IMR-90 (cell line): Measurements from ENCODE around the gene NEURL4.

Experiments used
- BHLHE40 ChIP-seq: fragments of 150-350 bp; IDR thresholded peaks from 2 replicates; pipeline ENCODE4 v1.6.1; 2016; ENCODE audit warnings: mild to moderate bottlenecking, low read depth, low read length
- CEBPB ChIP-seq: IDR thresholded peaks from 2 replicates; pipeline ENCODE4 v1.6.1; 2012; ENCODE audit warnings: low read depth, low read length, improper control_type of control experiment
- CHD1 ChIP-seq: IDR thresholded peaks from 2 replicates; pipeline ENCODE4 v1.6.1; 2012; ENCODE audit warnings: low read depth, low read length, improper control_type of control experiment
- FOS ChIP-seq: fragments of 150-350 bp; IDR thresholded peaks from 2 replicates; pipeline ENCODE4 v1.6.1; 2016; ENCODE audit warnings: low read depth, low read length
- MAFK ChIP-seq: IDR thresholded peaks from 2 replicates; pipeline ENCODE4 v1.6.1; 2012; ENCODE audit warnings: low read depth, low read length, improper control_type of control experiment
- NFE2L2 ChIP-seq: fragments of 150-350 bp; IDR thresholded peaks from 2 replicates; pipeline ENCODE4 v1.6.1; 2016; ENCODE audit warnings: low read depth, mild to moderate bottlenecking, low read length
- POLR2A ChIP-seq: IDR thresholded peaks from 2 replicates; pipeline ENCODE4 v1.6.1; 2012; ENCODE audit warnings: mild to moderate bottlenecking, low read depth, low read length
- RAD21 ChIP-seq: IDR thresholded peaks from 2 replicates; pipeline ENCODE4 v1.6.1; 2012; ENCODE audit warnings: low read length, improper control_type of control experiment
- RCOR1 ChIP-seq: IDR thresholded peaks from 2 replicates; pipeline ENCODE4 v1.6.1; 2012; ENCODE audit warnings: mild to moderate bottlenecking, low read length, improper control_type of control experiment; ENCODE audit not compliant: insufficient replicate concordance
- RFX5 ChIP-seq: IDR thresholded peaks from 2 replicates; pipeline ENCODE4 v1.8.0; 2012; ENCODE audit warnings: low read depth, mild to moderate bottlenecking, low read length, moderate library complexity
- SMC3 ChIP-seq: fragments of 150-350 bp; IDR thresholded peaks from 2 replicates; pipeline ENCODE4 v1.6.1; 2016; ENCODE audit warnings: low read depth, mild to moderate bottlenecking, antibody characterized with exemption, low read length, moderate library complexity
- TF ChIP-seq, protein P1 (sequence below): conservative IDR thresholded peaks from 2 replicates; pipeline ENCODE4 v1.5.1; 2012; ENCODE audit warnings: mild to moderate bottlenecking, low read depth, low read length, improper control_type of control experiment
- TF ChIP-seq, protein P2 (sequence below): fragments of 150-350 bp; IDR thresholded peaks from 2 replicates; pipeline ENCODE4 v1.6.1; 2016; ENCODE audit warnings: low read depth, mild to moderate bottlenecking, low read length, moderate library complexity, borderline replicate concordance

GRCh38 chr17:7312432-7313087 lies 16.6 kb downstream of the NEURL4 start:
- TF ChIP-seq, protein P1, sequence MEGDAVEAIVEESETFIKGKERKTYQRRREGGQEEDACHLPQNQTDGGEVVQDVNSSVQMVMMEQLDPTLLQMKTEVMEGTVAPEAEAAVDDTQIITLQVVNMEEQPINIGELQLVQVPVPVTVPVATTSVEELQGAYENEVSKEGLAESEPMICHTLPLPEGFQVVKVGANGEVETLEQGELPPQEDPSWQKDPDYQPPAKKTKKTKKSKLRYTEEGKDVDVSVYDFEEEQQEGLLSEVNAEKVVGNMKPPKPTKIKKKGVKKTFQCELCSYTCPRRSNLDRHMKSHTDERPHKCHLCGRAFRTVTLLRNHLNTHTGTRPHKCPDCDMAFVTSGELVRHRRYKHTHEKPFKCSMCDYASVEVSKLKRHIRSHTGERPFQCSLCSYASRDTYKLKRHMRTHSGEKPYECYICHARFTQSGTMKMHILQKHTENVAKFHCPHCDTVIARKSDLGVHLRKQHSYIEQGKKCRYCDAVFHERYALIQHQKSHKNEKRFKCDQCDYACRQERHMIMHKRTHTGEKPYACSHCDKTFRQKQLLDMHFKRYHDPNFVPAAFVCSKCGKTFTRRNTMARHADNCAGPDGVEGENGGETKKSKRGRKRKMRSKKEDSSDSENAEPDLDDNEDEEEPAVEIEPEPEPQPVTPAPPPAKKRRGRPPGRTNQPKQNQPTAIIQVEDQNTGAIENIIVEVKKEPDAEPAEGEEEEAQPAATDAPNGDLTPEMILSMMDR: no peak
- no peak for TF ChIP-seq NFE2L2
- TF ChIP-seq, protein P2, sequence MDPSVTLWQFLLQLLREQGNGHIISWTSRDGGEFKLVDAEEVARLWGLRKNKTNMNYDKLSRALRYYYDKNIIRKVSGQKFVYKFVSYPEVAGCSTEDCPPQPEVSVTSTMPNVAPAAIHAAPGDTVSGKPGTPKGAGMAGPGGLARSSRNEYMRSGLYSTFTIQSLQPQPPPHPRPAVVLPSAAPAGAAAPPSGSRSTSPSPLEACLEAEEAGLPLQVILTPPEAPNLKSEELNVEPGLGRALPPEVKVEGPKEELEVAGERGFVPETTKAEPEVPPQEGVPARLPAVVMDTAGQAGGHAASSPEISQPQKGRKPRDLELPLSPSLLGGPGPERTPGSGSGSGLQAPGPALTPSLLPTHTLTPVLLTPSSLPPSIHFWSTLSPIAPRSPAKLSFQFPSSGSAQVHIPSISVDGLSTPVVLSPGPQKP: no peak
- no peak for TF ChIP-seq RAD21
- no peak for TF ChIP-seq POLR2A
- TF ChIP-seq RFX5: no peak
- no peak for TF ChIP-seq CHD1
- no peak for TF ChIP-seq FOS
- TF ChIP-seq MAFK: no peak
- no peak for TF ChIP-seq SMC3
- no peak for TF ChIP-seq RCOR1
- TF ChIP-seq CEBPB: no peak
- TF ChIP-seq BHLHE40: no peak
